Type B pancreatic cell (in vitro differentiated cells): Measurements from ENCODE around the gene FMN1. TPM values are rescaled to one million over a fixed set of nuclear protein-coding genes. Genes with fewer than 3 reads are reported as not detected.

Source experiments
- DNase-seq: peaks from one replicate; pipeline ENCODE4 v3.0.0; 2021; ENCODE audit warnings: mixed read lengths; ENCODE audit not compliant: unreplicated experiment; ENCODE audit errors: extremely low spot score
- H3K27ac Mint-ChIP-seq: 2 replicates; pipeline ENCODE4 v1.8.0; 2021; ENCODE audit warnings: mild to moderate bottlenecking, mixed read lengths
- H3K27me3 Mint-ChIP-seq: 2 replicates; pipeline ENCODE4 v1.8.0; 2021; ENCODE audit warnings: mixed read lengths
- H3K36me3 Mint-ChIP-seq: 2 replicates; pipeline ENCODE4 v1.8.0; 2021; ENCODE audit warnings: mixed read lengths
- H3K4me1 Mint-ChIP-seq: one replicate; pipeline ENCODE4 v1.8.0; 2021; ENCODE audit warnings: mixed read lengths; ENCODE audit not compliant: unreplicated experiment
- H3K4me3 Mint-ChIP-seq: 2 replicates; pipeline ENCODE4 v1.8.0; 2021; ENCODE audit warnings: mild to moderate bottlenecking, mixed read lengths
- H3K9me3 Mint-ChIP-seq: 2 replicates; pipeline ENCODE4 v1.8.0; 2021; ENCODE audit warnings: mixed read lengths
- CTCF ChIP-seq: fragments of 200-600 bp; sonication (generic); conservative IDR thresholded peaks from 2 replicates; pipeline ENCODE4 v1.5.0; 2021; ENCODE audit warnings: antibody characterized with exemption, mild to moderate bottlenecking
- total RNA-seq: library from RNA; stranded (reverse); gene quantifications from 2 replicates; pipeline ENCODE4 v1.2.1, GENCODE V29; 2021; ENCODE audit warnings: low replicate concordance

FMN1 gene
- total RNA-seq, 1 donor from 2014 or later = 22.1 TPM

- no peak overlapping the region for H3K27ac Mint-ChIP-seq
- peaks cover 25% of the 10 kb centered on the region for H3K4me1 Mint-ChIP-seq
Measured at GRCh38 chr15:32871883-32872282, 322.6 kb downstream of the FMN1 start.

GRCh38 chr15:32870240-32871033, 324.1 kb downstream of the FMN1 start:
- Mint-ChIP-seq H3K4me3 (no peak overlapping the region), H3K4me1 (peaks cover 30% of the 10 kb centered on the region), H3K27ac (no peak overlapping the region), H3K27me3 (no peaks in the 10 kb centered on the region), H3K36me3 (peaks cover 3% of the 10 kb centered on the region), H3K9me3 (no peaks in the 10 kb centered on the region)
- no peak for DNase-seq
- TF ChIP-seq CTCF = no peak

More at GRCh38 chr15:32871883-32872282, 322.6 kb downstream of the FMN1 start:
- TF ChIP-seq CTCF = no peak
- peaks cover 3% of the 10 kb centered on the region for H3K36me3 Mint-ChIP-seq
- no peaks in the 10 kb centered on the region for H3K27me3 Mint-ChIP-seq
- no peak overlapping the region for H3K4me3 Mint-ChIP-seq
- no peak for DNase-seq
- no peaks in the 10 kb centered on the region for H3K9me3 Mint-ChIP-seq

- no peak for TF ChIP-seq CTCF
- DNase-seq = no peak
- no peak overlapping the region for H3K4me3 Mint-ChIP-seq
- no peak overlapping the region for H3K27ac Mint-ChIP-seq
- H3K9me3 Mint-ChIP-seq = no peaks in the 10 kb centered on the region
- no peaks in the 10 kb centered on the region for H3K27me3 Mint-ChIP-seq
- peaks cover 5% of the 10 kb centered on the region for H3K36me3 Mint-ChIP-seq
- H3K4me1 Mint-ChIP-seq = peaks cover 30% of the 10 kb centered on the region
Measured at GRCh38 chr15:32869776-32870175, 324.7 kb downstream of the FMN1 start.

GRCh38 chr15:32867313-32867626, 327.2 kb downstream of the FMN1 start:
- H3K4me1 Mint-ChIP-seq = peaks cover 23% of the 10 kb centered on the region

GRCh38 chr15:32866454-32867312, 327.8 kb downstream of the FMN1 start:
- Mint-ChIP-seq H3K4me1 (peaks cover 27% of the 10 kb centered on the region), H3K36me3 (peaks cover 6% of the 10 kb centered on the region), H3K9me3 (no peaks in the 10 kb centered on the region), H3K27me3 (no peaks in the 10 kb centered on the region), H3K27ac (no peak overlapping the region), H3K4me3 (no peak overlapping the region)
- TF ChIP-seq CTCF = no peak
- no peak for DNase-seq

More at GRCh38 chr15:32867313-32867626, 327.2 kb downstream of the FMN1 start:
- no peak overlapping the region for H3K4me3 Mint-ChIP-seq
- H3K27me3 Mint-ChIP-seq = no peaks in the 10 kb centered on the region
- DNase-seq = no peak
- H3K36me3 Mint-ChIP-seq = peaks cover 6% of the 10 kb centered on the region
- H3K27ac Mint-ChIP-seq = no peak overlapping the region
- TF ChIP-seq CTCF = no peak
- no peaks in the 10 kb centered on the region for H3K9me3 Mint-ChIP-seq
